Measurements from ENCODE around the gene STARD7. TPM values are rescaled to one million over a fixed set of nuclear protein-coding genes. Genes with fewer than 3 reads are reported as not detected.
"Not testable (repeated sequence)": the region's sequence is repeated elsewhere in the genome, so short reads cannot be mapped to it uniquely, and the experiment has no call there.

The STARD7 gene, protein sequence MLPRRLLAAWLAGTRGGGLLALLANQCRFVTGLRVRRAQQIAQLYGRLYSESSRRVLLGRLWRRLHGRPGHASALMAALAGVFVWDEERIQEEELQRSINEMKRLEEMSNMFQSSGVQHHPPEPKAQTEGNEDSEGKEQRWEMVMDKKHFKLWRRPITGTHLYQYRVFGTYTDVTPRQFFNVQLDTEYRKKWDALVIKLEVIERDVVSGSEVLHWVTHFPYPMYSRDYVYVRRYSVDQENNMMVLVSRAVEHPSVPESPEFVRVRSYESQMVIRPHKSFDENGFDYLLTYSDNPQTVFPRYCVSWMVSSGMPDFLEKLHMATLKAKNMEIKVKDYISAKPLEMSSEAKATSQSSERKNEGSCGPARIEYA
- 124 and 136 TPM in 2 replicates for total RNA-seq

DNA sequence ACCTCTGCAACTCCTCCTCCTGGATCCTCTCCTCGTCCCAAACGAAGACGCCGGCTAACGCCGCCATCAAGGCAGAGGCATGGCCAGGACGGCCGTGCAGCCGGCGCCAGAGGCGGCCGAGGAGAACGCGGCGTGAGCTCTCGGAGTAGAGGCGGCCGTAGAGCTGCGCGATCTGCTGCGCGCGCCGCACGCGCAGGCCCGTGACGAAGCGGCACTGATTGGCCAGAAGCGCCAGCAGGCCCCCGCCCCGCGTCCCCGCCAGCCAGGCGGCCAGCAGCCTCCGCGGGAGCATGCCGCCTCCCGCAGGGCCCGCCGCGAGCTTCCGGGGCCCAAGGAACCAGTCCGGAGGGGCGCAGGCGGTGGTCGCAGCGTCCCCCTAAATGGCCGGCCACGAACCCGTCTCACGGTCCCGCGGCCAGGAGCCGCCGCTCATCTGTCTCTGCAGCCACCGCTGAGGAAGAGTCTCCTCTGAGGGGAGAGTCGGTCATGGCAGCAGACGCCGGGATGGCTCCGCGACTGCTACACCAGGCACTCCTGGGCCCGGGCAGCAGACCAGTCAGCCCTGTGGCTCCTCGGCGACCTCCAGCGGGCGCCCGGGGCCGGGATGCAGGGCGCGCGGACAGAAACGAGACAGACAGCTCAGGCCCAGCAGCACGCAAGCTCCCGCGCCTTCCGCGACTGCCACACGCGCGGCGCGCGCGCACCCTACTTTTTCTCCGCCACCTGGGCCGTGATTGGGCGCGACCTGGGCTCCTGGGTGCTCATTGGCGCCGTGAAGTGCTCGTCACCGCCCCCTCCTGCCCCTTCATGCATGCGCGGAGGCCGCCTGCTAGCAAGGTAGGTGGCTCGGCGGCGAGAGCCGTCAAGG is at the start of gene STARD7:
TSS of gene STARD7 (minus strand) at position 685 of the 868 bp plus-strand sequence. CDS start at position 292, 393 bp downstream.
- intact Hi-C loops (cut with micrococcal nuclease): loop anchor here (1.0 to 2.0 kb wide), 9 partner anchors 16 to 328 kb away; partner anchors contain the start of genes ARID5A, CIAO1, NCAPH and SNRNP200

DNA sequence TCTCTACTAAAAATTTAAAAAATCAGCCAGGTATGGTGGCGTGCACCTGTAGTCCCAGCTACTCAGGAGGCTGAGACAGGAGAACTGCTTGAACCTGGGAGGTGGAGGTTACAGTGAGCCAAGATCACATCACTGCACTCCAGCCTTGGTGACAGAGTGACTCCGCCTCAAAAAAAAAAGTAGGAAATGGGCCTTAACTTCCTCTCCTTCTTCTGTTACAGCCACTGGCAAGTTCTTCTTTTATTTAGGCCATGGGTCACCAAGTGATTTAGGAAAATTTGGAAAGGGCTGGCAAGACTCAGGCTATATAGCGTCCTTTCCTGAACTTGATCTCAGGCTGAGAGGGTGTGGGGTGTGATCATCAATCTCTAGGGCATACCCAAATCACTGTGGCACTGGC is 49.1 kb upstream of the STARD7 start:
- intact Hi-C loops (cut with micrococcal nuclease): not testable (repeated sequence)

GRCh38 chr2:96256611-96257113 is 48.0 kb upstream of the STARD7 start:
- intact Hi-C loops (cut with micrococcal nuclease): no loop called here

GRCh38 chr2:96254571-96254970 is 45.9 kb upstream of the STARD7 start:
- intact Hi-C loops (cut with micrococcal nuclease): no loop called here

- intact Hi-C loops (cut with micrococcal nuclease): no loop called here
These were observed 44.4 kb upstream of the STARD7 start for GRCh38 chr2:96253006-96253405.

- intact Hi-C loops (cut with micrococcal nuclease): no loop called here
These were observed 43.9 kb upstream of the STARD7 start for GRCh38 chr2:96252526-96252925.

DNA sequence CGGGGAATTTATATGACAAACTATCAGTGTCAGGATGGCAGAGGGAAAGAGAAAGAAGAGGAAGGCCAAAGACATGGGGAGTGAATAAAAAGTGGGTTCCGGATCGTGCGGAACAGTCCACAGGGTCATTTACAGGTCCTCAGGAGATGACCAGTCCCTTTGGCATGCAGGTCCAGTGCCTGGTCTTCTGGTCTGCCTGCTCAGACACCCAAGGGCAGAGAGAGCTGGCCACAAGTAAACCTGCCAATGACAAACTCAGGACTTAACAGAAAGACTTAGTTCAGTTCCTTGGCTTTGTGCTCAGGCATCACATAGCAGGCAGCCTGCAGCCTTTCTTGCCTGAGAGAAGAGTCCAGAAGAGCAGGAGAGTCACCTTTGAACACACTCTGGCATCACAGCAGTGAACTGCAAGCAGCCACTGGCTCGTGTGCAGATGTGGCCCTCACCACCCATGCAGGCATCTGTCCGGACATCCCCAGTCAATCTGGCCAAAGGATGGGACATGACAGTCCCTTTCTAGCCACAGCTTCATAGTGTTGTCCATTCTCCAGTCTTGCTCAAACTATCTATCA is 43.2 kb upstream of the STARD7 start:
- intact Hi-C loops (cut with micrococcal nuclease): no loop called here

GRCh38 chr2:96250188-96250587 is 41.6 kb upstream of the STARD7 start:
- intact Hi-C loops (cut with micrococcal nuclease): no loop called here

DNA sequence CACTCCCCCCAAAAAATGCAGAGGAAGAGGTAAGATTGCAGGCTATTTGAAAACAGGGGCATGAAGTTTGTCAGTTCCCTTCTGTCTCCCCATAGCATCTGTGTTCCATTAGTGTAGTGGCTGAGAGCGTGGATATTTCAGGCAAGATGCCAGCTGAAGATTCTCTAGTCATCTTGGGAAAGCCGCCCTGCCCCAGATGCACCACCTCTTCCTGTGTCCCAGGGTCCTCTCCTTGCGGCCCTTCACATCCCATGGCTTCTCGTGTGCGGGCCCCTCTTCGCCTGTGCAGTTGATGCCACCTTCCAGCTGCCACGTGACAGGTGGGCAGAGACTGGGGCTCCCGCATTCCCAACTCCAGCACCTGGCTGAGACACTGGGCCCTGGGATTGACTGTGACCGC is 41.0 kb upstream of the STARD7 start:
- intact Hi-C loops (cut with micrococcal nuclease): no loop called here

GRCh38 chr2:96248624-96249023 is 40.0 kb upstream of the STARD7 start:
- intact Hi-C loops (cut with micrococcal nuclease): no loop called here

- intact Hi-C loops (cut with micrococcal nuclease): no loop called here
These were observed 39.3 kb upstream of the STARD7 start for GRCh38 chr2:96247896-96248295.

- intact Hi-C loops (cut with micrococcal nuclease): no loop called here
These were observed 38.4 kb upstream of the STARD7 start for GRCh38 chr2:96247009-96247408.

GRCh38 chr2:96245609-96246390 is 37.2 kb upstream of the STARD7 start:
- intact Hi-C loops (cut with micrococcal nuclease): no loop called here

GRCh38 chr2:96243843-96244242 is 35.2 kb upstream of the STARD7 start:
- intact Hi-C loops (cut with micrococcal nuclease): loop anchor here (2.0 kb wide), 1 partner anchor 61 kb away; the partner anchor contains the start of gene SNRNP200

GRCh38 chr2:96241900-96242611 is 33.4 kb upstream of the STARD7 start:
- intact Hi-C loops (cut with micrococcal nuclease): loop anchor here (1.0 to 2.0 kb wide), 3 partner anchors 23 to 63 kb away; partner anchors contain the start of genes SNRNP200, STARD7 and TMEM127

GRCh38 chr2:96241227-96241626 is 32.6 kb upstream of the STARD7 start:
- intact Hi-C loops (cut with micrococcal nuclease): no loop called here

- intact Hi-C loops (cut with micrococcal nuclease): no loop called here
These were observed 31.9 kb upstream of the STARD7 start for GRCh38 chr2:96240341-96241038.

DNA sequence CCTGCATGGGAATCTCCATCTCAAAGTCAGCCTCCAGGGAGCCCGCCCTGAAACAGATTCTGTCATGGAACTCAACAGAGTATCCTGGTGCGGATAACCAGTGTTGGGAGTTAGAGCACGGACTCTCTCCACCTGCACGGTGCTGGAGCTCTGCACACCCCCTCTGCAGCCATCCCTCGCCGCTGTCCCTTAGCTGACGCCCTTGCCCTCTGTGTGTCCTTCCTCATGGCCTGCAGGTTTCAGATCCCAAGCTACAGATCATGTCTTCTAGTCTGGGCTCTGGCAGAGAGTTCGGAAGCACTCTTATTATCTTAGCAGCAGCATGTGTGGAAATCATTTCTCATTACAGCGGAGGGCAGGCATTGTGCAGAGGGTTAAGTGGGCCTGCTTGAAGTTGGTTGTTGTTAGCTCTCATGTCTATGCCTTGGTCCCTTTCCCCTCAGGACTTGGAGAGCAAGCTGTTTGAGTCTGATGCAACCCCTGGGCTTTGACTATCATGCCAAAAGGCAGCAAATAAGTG is 31.2 kb upstream of the STARD7 start:
- intact Hi-C loops (cut with micrococcal nuclease): no loop called here

DNA sequence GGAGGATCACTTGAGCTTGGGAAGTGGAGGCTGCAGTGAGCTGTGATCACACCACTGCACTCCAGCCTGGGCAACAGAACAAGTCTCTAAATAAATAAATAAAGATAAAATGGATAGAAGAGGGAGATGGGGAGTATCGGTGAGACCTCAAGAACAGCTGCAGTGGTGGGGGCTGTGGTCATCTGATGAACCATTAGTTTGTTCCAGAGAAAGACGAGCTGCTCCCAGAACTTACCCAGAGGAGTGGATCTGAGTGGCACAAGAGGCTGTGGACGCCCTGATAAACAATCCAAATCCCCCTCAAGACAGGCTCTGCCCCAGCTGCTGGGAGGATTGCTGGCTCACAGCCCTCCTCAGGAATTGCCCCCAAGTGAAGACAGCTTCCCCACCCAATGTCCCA is 30.5 kb upstream of the STARD7 start:
- intact Hi-C loops (cut with micrococcal nuclease): no loop called here

Measured in T-helper 1 cell treated with Interleukin-12 subunit alpha and Interleukin-12 subunit beta and Interleukin-4 antibody, amounts not matched to agents 30 ng/mL and 1 ng/mL, for 36 hours (primary cell).